ENCODE results near the gene PTGIS.

The PTGIS gene

DNA sequence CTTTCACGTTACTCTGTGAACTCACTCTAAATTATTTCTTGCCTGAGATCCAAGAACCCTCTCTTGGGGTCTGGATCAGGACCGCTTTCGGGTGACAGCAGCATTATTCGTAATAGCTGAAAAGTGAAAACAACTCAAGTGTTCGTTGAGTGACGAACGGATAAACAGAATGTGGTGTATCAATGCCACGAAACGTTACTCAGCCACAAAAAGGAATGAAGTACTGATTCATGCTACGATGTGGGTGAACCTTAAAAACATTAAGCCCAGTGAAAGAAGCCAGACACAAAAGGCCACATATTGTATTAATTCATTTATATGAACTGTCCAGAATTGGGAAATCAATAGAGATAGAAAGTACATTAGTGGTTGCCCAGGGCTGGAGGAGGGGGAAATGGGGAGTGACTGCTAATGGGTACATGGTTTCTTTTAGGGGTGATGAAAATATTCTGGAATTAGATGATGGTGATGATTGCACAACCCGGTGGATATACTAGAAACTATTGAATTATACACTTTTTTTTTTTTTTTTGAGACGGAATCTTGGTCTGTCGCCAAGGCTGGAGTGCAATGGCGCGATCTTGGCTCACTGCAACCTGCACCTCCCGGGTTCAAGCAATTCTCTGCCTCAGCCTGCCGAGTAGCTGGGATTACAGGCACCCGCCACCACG, 8.4 kb downstream of the PTGIS start:
- TF ChIP-seq, protein P1, sequence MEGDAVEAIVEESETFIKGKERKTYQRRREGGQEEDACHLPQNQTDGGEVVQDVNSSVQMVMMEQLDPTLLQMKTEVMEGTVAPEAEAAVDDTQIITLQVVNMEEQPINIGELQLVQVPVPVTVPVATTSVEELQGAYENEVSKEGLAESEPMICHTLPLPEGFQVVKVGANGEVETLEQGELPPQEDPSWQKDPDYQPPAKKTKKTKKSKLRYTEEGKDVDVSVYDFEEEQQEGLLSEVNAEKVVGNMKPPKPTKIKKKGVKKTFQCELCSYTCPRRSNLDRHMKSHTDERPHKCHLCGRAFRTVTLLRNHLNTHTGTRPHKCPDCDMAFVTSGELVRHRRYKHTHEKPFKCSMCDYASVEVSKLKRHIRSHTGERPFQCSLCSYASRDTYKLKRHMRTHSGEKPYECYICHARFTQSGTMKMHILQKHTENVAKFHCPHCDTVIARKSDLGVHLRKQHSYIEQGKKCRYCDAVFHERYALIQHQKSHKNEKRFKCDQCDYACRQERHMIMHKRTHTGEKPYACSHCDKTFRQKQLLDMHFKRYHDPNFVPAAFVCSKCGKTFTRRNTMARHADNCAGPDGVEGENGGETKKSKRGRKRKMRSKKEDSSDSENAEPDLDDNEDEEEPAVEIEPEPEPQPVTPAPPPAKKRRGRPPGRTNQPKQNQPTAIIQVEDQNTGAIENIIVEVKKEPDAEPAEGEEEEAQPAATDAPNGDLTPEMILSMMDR (IDR thresholded peaks at IDR 0.05; ENCODE audit: insufficient read depth, low read length), result no peak
- TF ChIP-seq SPI1 (IDR thresholded peaks at IDR 0.05; ENCODE audit: borderline replicate concordance, low read depth), result no peak
- TF ChIP-seq, protein P2, sequence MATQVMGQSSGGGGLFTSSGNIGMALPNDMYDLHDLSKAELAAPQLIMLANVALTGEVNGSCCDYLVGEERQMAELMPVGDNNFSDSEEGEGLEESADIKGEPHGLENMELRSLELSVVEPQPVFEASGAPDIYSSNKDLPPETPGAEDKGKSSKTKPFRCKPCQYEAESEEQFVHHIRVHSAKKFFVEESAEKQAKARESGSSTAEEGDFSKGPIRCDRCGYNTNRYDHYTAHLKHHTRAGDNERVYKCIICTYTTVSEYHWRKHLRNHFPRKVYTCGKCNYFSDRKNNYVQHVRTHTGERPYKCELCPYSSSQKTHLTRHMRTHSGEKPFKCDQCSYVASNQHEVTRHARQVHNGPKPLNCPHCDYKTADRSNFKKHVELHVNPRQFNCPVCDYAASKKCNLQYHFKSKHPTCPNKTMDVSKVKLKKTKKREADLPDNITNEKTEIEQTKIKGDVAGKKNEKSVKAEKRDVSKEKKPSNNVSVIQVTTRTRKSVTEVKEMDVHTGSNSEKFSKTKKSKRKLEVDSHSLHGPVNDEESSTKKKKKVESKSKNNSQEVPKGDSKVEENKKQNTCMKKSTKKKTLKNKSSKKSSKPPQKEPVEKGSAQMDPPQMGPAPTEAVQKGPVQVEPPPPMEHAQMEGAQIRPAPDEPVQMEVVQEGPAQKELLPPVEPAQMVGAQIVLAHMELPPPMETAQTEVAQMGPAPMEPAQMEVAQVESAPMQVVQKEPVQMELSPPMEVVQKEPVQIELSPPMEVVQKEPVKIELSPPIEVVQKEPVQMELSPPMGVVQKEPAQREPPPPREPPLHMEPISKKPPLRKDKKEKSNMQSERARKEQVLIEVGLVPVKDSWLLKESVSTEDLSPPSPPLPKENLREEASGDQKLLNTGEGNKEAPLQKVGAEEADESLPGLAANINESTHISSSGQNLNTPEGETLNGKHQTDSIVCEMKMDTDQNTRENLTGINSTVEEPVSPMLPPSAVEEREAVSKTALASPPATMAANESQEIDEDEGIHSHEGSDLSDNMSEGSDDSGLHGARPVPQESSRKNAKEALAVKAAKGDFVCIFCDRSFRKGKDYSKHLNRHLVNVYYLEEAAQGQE (IDR thresholded peaks at IDR 0.05; ENCODE audit: insufficient replicate concordance, low read depth), result no peak
- TF ChIP-seq GABPA (IDR thresholded peaks at IDR 0.05; ENCODE audit: low read depth), result no peak
- TF ChIP-seq POLR2AphosphoS5 (IDR thresholded peaks at IDR 0.05; ENCODE audit: low read depth), result no peak
- H3K4me3 ChIP-seq (replicated peaks; ENCODE audit: insufficient read depth, low read length), result no peak overlapping the region
- DNase-seq (ENCODE audit: low read depth in 1 of 2, low spot score in 1 of 2), result no peak
- H3K27ac ChIP-seq (replicated peaks), result no peak overlapping the region
- peaks cover 13% of the 10 kb centered on the region for H3K27me3 ChIP-seq (ENCODE audit: insufficient read depth, poor library complexity, severe bottlenecking)

DNA sequence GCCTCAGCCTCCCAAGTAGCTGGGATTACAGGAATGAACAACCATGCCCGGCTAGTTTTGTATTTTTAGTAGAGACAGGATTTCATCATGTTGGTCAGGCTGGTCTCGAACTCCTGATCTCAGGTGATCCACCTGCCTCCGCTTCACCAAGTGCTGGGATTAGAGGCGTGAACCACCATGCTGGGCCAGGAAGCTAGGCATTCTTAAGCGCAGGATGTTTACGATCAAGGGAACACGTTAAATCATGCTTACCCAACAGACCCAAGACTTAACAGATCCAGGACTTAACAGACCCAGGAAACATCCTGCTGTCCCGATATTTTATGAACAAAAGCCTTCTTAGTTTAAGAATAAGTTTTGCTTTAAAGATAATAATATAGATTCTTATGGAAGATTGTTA, 9.1 kb downstream of the PTGIS start:
- DNase-seq (ENCODE audit: low read depth in 1 of 2, low spot score in 1 of 2), result no peak
- Histone ChIP-seq H3K4me3 (replicated peaks; ENCODE audit: insufficient read depth, low read length) (no peak overlapping the region), H3K27ac (replicated peaks) (no peak overlapping the region), H3K27me3 (ENCODE audit: insufficient read depth, poor library complexity, severe bottlenecking) (peaks cover 13% of the 10 kb centered on the region)
- TF ChIP-seq SPI1 (IDR thresholded peaks at IDR 0.05; ENCODE audit: borderline replicate concordance, low read depth) (no peak), POLR2AphosphoS5 (IDR thresholded peaks at IDR 0.05; ENCODE audit: low read depth) (no peak), GABPA (IDR thresholded peaks at IDR 0.05; ENCODE audit: low read depth) (no peak)
- TF ChIP-seq, protein P1 (IDR thresholded peaks at IDR 0.05; ENCODE audit: insufficient read depth, low read length), result no peak
- TF ChIP-seq, protein P2 (IDR thresholded peaks at IDR 0.05; ENCODE audit: insufficient replicate concordance, low read depth), result no peak

DNA sequence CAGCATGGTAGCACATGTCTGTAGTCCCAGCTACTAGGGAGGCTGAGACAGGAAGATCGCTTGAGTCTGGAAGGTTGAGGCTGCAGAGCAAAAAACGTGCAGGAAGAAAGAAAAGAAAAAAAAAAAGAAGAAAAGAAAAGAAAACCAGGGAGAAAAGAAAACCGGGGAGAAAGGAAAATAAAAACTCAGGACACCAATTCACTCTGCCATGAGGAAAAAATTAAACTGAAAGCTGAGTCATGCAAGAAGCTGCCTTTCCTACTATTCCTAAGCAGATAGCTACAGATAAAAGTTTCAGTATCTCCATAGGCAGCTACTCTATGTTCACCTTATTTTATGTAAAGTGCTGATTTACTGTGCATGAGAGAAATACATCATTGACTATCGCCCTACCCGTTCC, 10.5 kb downstream of the PTGIS start:
- H3K27ac ChIP-seq (replicated peaks), result no peak overlapping the region
- no peak for DNase-seq (ENCODE audit: low read depth in 1 of 2, low spot score in 1 of 2)
- no peak overlapping the region for H3K4me3 ChIP-seq (replicated peaks; ENCODE audit: insufficient read depth, low read length)
- peaks cover 15% of the 10 kb centered on the region for H3K27me3 ChIP-seq (ENCODE audit: insufficient read depth, poor library complexity, severe bottlenecking)
- TF ChIP-seq POLR2AphosphoS5 (IDR thresholded peaks at IDR 0.05; ENCODE audit: low read depth), result no peak
- TF ChIP-seq, protein P1 (IDR thresholded peaks at IDR 0.05; ENCODE audit: insufficient read depth, low read length), result no peak
- TF ChIP-seq SPI1 (IDR thresholded peaks at IDR 0.05; ENCODE audit: borderline replicate concordance, low read depth), result no peak
- TF ChIP-seq, protein P2 (IDR thresholded peaks at IDR 0.05; ENCODE audit: insufficient replicate concordance, low read depth), result no peak
- no peak for TF ChIP-seq GABPA (IDR thresholded peaks at IDR 0.05; ENCODE audit: low read depth)
